GM19455 (cell line): ENCODE measurements around the gene SNRNP200.
"Not testable (repeated sequence)": the region's sequence is repeated elsewhere in the genome, so short reads cannot be mapped to it uniquely, and the experiment has no call there.

Experiments
- ATAC-seq: cut with Tn5 transposase; IDR thresholded peaks from one replicate; pipeline ENCODE4 v1.9.1; 2021; ENCODE audit not compliant: unreplicated experiment

The SNRNP200 gene

DNA sequence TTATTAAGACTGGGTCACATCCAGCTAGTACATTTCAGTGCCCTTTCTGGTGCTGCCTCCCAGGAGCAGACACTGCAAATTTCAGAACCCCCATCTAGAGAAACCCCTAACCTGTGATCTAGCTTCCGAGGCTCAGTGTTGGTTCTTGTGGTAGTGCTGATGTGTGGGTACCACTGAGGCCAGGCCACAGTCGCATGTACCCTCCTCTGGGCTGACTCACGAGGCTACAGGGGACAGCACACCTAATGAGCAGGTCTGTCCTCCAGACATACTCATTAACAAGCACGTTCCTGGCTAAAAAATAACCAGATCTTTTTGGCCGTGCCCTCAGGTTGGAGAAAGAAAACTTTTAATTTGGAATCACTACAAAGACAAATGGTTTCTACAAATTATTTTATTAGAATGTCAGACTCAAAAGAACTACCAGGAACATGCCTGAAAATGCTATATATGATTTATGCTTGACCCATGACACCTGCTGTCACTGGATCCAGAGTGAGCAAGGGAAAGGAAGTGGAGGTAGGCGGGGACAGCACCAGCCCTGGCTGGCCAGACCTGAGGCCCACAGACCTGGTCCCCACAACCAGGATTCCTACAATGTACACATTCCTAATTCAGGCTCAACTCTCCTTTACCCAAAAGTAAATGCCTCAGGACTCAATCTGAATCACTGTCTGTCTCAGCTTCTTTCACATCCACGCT is 30.8 kb downstream of the SNRNP200 start:
- ATAC-seq = no peak

DNA sequence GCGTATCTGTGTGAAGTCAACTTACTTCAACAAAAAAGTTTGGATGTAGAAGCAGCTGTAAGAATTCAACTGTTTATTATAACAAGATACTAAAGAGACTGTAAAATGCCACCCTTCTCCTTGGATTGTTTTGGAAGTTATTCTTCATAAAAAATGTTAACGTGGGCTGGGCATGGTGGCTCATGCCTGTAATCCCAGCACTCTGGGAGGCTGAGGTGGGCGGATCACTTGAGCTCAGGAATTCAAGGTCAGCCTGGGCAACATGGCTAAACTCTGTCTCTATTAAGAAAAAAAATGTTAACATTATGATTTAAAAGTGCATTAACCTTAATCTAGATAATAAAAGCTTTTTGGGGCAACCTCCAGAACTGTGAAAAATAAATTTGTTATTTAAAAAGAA is 31.6 kb downstream of the SNRNP200 start:
- no peak for ATAC-seq

DNA sequence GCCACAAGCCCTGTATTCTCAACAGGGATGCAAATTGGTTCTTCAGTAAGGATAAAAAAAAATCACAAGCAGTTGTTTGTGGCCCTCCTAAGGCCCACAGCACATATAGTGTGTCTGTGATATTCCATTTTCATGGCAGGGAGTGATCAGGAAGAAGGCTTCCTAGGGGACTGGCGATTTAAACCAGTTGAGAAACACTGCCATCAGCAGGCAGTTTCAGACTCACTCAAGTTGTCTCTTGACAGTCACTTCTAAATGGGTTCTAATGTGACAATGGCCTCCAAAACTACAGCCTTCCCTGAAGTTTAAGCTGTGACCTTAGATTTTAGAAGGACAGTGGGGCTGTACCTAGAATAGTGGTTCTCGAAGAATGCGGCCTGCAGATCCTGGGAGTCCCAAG is 33.4 kb downstream of the SNRNP200 start:
- no peak for ATAC-seq

DNA sequence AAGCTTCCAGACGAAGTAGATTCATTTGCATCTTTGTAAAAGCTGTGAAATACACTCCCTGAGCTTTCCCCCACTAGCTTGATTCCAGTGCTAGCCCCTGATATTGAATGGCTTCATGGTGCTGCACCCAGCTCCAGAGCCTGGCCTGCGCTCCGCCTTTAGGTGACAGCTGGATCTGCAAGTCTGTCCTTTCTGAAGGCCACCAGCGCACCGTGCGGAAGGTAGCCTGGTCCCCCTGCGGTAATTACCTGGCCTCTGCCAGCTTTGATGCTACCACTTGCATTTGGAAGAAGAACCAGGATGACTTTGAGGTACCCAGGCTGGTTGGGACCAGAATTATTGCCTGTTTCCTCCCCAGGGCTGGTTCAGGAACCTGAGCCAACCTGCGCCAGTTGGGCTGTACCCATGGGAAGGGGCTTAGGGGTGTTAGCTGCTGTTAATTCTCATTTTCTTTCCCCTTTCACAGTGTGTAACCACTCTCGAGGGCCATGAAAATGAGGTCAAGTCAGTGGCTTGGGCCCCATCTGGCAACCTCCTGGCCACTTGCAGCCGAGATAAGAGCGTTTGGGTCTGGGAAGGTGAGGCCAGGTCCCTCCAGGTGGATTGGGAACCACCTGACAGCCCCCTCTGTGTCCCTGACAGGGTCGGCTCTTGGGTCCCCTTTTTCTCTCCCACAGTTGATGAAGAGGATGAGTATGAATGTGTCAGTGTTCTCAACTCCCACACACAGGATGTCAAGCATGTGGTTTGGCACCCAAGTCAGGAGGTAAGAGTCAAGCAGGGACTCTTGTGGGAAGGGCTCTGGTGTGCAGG is 38.0 kb downstream of the SNRNP200 start:
- ATAC-seq = no peak

DNA sequence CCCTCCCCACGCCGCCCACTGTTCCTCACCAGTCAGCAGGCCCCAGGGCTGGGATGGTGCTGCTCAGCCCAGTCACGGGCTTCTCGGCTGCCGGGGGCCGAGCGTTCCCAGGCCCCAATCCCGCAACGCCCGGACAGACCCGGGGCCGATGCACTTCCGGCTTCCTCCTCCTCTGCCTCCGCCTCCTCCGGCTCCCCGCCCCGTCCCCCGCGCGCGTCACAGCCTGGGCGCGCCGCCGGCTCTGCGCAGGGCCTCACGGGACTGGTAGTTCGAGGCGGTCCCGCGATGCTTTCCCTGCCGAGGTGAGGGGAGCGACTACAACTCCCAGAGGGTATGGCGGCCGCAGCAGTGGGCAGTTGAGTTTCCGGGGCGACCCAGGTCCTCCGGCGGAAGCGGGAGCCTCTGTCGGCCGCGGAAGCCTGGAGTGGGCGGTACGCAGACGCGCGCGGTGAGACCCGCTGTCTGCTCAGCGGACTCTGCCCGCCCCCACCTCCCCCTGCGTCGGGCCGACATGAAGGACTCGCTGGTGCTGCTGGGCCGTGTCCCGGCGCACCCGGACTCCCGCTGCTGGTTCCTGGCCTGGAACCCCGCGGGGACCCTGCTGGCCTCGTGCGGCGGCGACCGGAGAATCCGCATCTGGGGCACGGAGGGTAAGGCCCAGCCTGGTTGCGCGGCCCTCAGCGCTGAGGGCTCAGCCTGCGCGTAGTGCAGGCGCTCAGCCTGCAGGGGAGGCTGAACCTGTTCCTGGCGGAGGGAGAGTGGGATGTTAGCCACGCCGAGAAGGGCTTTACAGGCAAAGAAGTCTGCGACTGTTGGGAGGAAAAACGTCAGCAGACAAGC is 39.3 kb downstream of the SNRNP200 start, which contains the start of the genes CIAO1 and TMEM127:
TSS of gene CIAO1 (plus strand) at position 386 of the 840 bp plus-strand sequence. CDS start at position 512, 126 bp downstream.
TSS of gene TMEM127 (minus strand) at position 158 of the 840 bp plus-strand sequence. CDS start 616 bp downstream, outside the sequence.
- peak; percentile 91 for ATAC-seq

DNA sequence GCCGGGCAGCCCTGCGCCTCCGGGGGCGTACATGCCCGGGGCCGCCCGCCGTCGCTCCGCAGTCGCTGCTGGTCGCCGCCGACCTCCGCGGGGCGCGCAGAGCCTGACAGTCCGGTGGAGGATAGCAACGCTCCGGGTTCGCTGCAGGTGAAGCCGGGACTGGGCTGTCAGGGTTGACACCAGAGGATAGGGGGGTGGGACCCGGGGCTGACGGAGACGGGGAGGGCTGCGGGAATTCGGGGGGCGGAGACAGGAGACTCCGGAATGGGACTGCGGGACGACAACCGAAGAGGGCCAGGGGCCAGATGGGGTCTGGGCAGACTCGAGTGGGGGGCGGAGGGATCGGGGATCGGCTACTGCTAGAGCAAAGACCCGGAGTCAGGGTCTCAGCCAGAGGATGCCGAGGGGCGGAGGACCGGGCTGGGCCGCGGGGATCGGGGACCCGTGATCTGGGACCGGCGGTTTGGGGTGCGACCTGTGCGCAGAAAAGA is 40.0 kb downstream of the SNRNP200 start:
- ATAC-seq = peak; percentile 13

DNA sequence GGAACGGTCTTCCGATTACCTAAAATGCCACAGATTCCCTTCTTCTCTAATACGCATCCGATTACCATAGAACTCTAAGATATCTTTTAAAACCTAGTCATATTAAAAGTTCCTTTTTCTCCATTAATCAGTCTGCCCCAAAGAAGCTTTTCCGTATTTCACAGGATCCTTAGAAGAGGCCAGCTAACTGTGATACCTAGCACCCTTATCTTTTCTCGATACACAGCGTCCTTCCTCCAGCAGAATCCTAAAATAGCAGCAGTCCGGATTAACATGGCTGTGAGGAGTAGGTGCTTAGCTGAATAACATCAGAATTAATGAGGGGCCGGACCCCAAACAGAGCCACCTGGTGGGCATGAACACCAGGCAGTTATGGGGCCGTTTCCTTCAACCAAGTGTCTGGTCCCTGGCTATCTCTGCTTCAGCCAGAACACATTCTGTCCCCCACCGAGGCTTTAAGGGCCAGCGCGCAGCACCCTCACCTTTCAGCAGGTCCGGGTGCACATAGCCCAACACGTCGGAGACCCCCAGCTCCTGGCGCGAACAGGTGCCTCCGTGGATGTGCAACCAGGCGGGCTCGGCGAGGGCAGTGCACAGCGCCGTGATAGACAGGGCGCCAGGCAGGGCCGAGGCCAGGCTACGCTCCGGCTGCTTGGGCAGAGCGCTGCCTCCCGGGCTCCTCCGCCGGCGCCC is 40.5 kb downstream of the SNRNP200 start:
- ATAC-seq = no peak

DNA sequence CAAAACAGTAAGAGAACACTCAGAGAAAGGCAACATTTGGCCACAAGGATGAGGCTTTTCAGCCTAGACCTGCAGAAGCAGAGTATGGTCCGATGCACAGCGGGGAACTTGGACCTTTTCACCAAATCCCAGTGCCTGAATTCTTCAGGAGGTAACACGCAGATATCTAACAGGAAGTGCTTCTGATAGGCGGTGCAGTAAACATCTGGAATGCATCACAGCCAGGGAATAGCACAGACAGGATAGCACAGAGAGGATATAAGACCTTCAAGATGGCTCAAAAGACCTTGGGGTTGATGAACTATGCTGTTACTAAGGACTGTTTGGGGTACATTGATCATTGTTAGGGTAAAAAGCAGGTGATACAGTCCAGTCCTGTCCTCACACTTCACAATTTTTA is 41.3 kb downstream of the SNRNP200 start:
- ATAC-seq = no peak

DNA sequence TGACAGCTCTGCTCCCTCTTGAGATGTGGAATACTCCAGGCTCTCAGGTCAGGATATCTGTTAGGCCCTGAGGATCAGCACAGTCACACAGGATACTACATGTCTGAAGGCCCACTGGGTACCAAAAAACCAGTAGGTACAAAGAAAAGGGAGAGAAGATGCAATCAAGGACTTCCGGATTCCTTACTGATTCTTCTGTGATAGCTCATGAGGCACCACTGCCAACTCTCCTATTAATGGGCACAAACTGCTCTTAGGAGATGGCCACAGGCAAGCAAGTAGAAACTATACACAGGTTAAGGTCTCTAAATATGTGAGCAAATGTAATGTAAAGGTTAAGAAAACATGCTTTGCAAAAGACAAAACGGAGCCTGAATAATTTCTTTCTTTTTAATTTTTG is 43.0 kb downstream of the SNRNP200 start:
- ATAC-seq = no peak

DNA sequence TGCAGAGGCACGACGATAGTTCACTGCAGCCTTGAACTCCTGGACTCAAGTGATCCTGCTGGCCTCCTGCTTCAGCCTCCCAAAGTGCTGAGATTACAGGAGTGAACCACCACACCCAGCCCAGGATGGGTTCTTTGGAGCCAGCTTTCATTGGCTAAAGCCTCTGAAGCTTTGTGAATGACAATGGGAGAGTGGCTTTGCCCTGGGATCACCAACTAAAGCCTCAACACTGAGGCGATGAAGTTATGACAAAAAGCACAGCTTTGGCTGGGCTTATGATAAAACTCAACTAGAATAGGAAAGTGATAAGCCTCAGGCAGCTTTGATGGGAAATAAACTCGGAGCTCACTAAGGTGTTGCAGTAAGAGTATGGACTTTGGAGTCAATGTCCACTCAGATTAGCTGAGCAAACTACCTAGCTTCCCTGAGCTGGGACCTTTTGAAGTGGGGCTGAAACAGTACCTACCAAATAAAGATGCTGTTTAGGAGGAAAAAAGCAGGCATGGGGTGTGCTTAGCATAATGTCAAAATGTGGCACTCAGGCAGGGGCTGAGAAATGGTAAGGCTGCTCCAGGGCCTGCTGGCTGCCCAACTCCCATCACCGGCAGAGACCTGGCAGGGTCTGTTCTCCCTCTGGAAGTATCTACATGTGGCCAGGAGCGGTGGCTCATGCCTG is 43.9 kb downstream of the SNRNP200 start:
- ATAC-seq = no peak

DNA sequence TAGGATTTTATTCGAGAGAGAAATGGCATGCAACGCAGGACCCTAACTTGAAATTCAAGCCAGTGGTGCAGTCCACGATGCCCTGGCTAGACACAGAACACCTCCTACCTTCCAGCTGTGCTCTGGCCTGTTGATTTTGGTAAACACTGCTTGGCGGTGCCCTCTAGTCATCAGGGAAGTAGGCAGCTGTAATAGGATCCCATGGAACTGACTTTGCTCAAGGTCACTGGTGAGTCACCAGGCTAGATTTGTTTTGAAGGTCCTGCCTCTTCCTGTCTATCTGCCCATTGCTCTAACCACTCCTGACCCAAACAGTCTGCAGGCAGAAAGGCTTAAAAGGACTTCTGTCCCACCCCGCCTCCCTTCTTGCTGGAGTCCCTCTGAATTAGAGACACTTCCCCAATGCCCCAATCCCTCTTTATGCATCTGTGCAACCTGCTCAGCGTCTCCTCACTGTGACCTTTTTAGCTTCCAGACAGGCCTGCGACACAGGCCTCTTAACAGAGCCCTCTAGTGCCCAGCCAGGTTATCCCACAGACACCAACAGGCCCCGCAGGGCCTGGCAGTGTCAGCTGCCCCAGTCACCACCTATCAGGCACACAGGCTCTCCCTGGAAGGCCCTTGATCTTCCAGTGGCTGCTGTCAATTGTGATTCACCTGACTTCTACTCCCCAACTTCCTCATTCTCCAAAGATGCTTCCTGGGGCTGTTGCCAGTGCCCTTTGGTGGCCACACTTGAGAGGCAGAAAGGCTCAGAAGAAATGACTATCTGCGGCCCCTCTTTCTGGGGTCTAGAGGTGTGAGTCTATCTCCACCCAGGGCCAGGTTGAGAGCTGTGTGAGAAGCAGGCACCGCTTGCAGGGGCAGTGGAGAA is 44.7 kb downstream of the SNRNP200 start:
- ATAC-seq = no peak

DNA sequence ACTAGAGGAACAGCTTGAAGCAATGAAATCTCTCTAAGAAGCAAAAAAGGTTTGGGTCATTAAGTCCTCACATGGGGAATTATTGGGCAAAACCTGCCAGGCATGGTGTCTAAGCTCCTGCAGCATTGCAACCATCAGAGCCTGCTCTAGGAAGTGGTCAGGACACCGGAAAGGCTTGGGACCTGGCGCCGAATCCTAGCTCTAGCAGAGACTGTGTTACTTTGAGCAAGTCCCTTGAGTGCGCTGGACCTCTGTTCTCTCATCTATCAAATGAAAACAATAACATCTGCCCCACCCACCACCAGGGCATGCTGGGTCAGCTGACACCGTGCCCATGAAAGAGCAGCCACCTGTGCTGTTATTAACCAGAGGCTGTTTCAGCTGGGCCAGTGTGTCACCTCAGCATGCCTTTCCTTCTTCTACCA is 45.8 kb downstream of the SNRNP200 start:
- no peak for ATAC-seq

DNA sequence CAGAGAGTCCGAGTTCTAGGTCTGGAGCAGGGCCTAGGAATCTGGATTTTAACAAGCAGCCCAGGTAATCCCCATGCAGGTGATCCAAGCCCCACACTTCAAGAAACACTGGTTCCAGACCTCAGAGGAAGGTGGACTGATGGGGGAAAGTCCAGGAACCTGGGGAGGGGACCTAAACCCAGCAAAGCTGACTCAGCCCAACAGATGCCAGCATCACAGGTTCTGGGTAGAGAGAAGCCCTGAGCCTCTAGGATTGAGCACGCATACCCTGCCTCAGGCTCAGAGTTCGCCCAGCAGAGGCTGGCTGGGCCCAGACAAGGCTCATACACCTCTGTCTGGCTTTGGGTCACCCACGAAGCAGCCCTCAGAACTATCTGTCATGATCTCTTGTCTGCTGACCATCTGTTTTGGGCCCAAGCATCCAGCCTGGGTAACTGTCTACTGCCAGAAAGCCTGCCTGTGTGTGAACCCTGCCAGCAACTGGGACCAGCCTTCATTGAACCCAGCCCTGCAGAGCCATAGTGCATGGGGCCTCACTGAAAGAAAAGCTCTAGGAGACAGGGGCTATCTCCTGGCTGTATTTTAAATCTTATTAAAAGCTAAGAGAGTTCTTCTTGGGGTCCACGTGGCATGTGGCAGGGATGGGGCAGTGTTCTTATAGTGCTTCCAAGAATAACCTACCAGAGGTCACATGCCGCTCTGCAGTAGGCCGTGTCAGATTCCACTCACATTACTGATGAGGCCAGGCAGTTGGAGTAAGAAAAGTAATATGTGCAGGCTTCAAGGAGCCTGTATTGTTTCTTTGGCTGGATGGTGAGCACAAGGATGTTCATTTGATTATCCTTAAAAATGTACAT is 47.0 kb downstream of the SNRNP200 start:
- ATAC-seq = no peak

DNA sequence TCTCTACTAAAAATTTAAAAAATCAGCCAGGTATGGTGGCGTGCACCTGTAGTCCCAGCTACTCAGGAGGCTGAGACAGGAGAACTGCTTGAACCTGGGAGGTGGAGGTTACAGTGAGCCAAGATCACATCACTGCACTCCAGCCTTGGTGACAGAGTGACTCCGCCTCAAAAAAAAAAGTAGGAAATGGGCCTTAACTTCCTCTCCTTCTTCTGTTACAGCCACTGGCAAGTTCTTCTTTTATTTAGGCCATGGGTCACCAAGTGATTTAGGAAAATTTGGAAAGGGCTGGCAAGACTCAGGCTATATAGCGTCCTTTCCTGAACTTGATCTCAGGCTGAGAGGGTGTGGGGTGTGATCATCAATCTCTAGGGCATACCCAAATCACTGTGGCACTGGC is 47.6 kb downstream of the SNRNP200 start:
- not testable (repeated sequence) for ATAC-seq

DNA sequence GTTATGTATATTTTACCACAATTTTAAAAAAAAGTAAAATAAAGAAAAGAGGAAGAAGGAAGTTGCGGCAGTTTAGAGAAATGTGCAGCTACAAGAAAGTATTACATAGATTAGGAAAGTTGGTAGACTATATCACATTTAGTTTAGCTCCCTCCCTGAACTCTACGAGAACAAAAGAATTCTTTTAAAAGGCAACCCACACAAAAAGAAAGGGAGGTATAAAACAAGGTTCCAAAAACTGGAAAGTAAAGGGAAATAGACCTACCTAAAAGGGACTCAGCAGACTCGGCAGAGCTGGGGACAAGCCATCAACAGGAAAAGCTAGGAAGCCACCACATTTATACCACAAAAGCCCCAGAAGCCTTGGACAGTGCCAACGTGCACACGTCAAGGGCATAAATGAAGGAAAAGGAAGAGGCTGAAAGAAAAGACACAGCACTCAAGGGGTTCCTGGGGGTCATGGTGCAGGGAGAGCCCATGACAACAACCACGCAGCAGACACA is 48.7 kb downstream of the SNRNP200 start:
- no peak for ATAC-seq

DNA sequence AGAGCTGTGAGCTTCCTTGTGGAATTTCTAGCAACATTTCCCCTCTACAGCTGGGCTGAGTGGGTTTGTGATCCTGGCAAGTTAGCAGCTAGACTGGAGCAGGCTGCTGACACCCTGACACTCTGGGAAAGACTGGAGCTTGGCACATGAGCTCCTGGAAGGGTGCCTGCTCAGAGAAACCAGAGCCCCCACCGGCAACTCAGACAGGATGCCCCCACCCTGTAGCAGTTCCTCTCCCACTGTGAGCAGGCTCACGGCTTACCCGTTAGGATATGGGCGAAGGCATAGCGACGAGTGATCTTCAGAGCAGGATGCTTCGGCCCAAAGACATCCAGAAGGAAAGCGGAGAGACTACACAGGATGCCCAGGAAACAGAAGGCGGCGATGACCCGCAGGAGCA is 50.8 kb downstream of the SNRNP200 start:
- ATAC-seq = no peak

DNA sequence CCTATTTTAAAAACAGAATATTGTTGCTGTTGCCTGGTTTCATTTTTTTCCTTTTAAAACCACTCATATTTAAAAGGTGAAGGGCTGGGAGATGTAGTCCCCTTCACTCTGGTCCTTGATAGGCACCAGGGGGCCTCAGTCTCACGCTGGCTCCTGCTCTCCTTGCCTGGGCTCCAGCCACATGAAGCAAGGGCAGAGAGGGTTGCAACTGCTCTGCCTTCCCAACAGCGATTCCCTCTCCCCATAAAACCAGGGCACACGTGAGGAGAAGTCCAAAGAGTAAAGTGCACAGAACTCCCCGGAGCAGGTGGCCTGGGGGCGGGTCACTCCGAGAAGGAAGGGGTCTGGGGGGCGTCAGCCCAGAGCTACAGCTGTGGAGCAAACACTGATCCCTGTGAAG is 52.3 kb downstream of the SNRNP200 start:
- no peak for ATAC-seq

DNA sequence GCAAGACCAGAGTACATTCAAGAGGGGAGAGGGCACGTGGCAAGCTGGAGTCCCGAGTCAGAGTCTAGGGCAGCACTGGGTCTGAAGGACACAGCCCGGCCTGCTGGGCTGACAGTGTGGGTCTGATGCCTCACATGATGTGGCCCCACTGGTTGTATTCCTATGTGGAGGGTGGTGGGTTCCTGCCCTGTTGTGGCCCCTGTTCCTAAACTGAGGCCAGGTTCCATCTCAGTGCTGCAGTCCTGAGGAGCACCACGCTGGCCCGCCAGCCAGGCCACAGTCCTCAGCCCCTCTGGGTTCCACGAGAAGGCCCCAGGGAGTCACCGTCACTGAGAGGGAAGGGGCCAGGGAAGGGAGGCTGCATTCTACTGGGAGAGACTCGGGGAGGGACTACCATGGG is 52.8 kb downstream of the SNRNP200 start:
- no peak for ATAC-seq
